A673 (cell line): ENCODE data around the gene CD40LG. TPM values are rescaled to one million over a fixed set of nuclear protein-coding genes. Genes with fewer than 3 reads are reported as not detected.

Experiments used
- BruUV-seq: library from RNA; stranded (reverse); fragments of 400-500 nt; replicated peaks from 2 replicates; lab custom pipeline; 2021; lab: Mats Ljungman, UMichigan
- CTCF ChIA-PET: fragments of 300-600 bp; sonication (Branson Sonifier 250); formaldehyde crosslinking; loops from one replicate; lab custom pipeline; 2022; ENCODE audit warnings: antibody characterized with exemption; lab: Charles Lee
- POLR2A ChIA-PET: fragments of 300-600 bp; sonication (Branson Sonifier 250); formaldehyde crosslinking; loops from one replicate; lab custom pipeline; 2022; ENCODE audit warnings: antibody characterized with exemption; ENCODE audit not compliant: low non-redundant PET; lab: Charles Lee
- DNase-seq: peaks from one replicate; pipeline ENCODE4 v3.0.0-alpha.2; 2015; ENCODE audit warnings: low spot score
- H3K27ac ChIP-seq: fragments of 200-600 bp; sonication (generic); 2 replicates; pipeline ENCODE4 v1.5.1; 2016; ENCODE audit warnings: mixed run types, low read depth, mild to moderate bottlenecking, mixed read lengths, antibody characterized with exemption, low read length; ENCODE audit not compliant: poor library complexity, severe bottlenecking
- H3K27me3 ChIP-seq: fragments of 200-600 bp; sonication (generic); replicated peaks from 2 replicates; pipeline ENCODE4 v1.6.1; 2017; ENCODE audit warnings: mixed run types, low read depth, mild to moderate bottlenecking, mixed read lengths, antibody characterized with exemption, low read length; ENCODE audit not compliant: insufficient read depth, poor library complexity
- H3K36me3 ChIP-seq: fragments of 200-600 bp; sonication (generic); 2 replicates; pipeline ENCODE4 v1.6.1; 2016; ENCODE audit warnings: mixed run types, mild to moderate bottlenecking, mixed read lengths, antibody characterized with exemption, low read length; ENCODE audit not compliant: insufficient read depth, poor library complexity, severe bottlenecking
- H3K4me1 ChIP-seq: fragments of 200-600 bp; sonication (generic); 2 replicates; pipeline ENCODE4 v1.6.1; 2017; ENCODE audit warnings: mixed run types, mild to moderate bottlenecking, mixed read lengths, antibody characterized with exemption, low read length; ENCODE audit not compliant: insufficient read depth, poor library complexity, severe bottlenecking
- H3K4me3 ChIP-seq: fragments of 200-600 bp; sonication (generic); 2 replicates; pipeline ENCODE4 v1.5.1; 2016; ENCODE audit warnings: low read depth, mixed run types, mild to moderate bottlenecking, mixed read lengths, low read length; ENCODE audit not compliant: poor library complexity, severe bottlenecking
- H3K9me3 ChIP-seq: fragments of 200-600 bp; sonication (generic); 2 replicates; pipeline ENCODE4 v1.6.1; 2016; ENCODE audit warnings: mixed run types, low read depth, mild to moderate bottlenecking, mixed read lengths, antibody characterized with exemption, low read length; ENCODE audit not compliant: poor library complexity, severe bottlenecking
- CTCF ChIP-seq: fragments of 300-800, 200-600 bp; sonication (generic); conservative IDR thresholded peaks from 2 replicates; pipeline ENCODE4 v1.5.1; 2017; ENCODE audit warnings: low read depth, mild to moderate bottlenecking, antibody characterized with exemption, low read length, moderate library complexity, mixed read lengths
- EZH2 ChIP-seq: fragments of 200-600 bp; sonication (generic); IDR thresholded peaks from 2 replicates; pipeline ENCODE4 v1.6.1; 2017; ENCODE audit warnings: borderline replicate concordance, low read depth, mild to moderate bottlenecking, mixed read lengths, antibody characterized with exemption, low read length; ENCODE audit not compliant: poor library complexity, severe bottlenecking
- intact Hi-C: fragments of 100-400 bp; cut with micrococcal nuclease; formaldehyde crosslinking; loops from one replicate; pipeline ENCODE4 v1.10.0; 2022; ENCODE audit not compliant: unreplicated experiment
- total RNA-seq: library from RNA; stranded (reverse); gene quantifications from 2 replicates; pipeline ENCODE4 v1.2.3, GENCODE V29; 2021

Gene CD40LG
- total RNA-seq, 1 experiment from 2014 or later = not detected

- H3K4me1 ChIP-seq = no peaks in the 10 kb centered on the region
- TF ChIP-seq CTCF = no peak
- no peak for TF ChIP-seq EZH2
- no peak overlapping the region for H3K4me3 ChIP-seq
- intact Hi-C loops = no loop called here
- ChIA-PET CTCF (no interaction called here), POLR2A (no interaction called here)
- BruUV-seq = no TSS peak
- no peak for DNase-seq
- no peaks in the 10 kb centered on the region for H3K36me3 ChIP-seq
- no peaks in the 10 kb centered on the region for H3K27me3 ChIP-seq
- no peaks in the 10 kb centered on the region for H3K9me3 ChIP-seq
- no peak overlapping the region for H3K27ac ChIP-seq
Observed at GRCh38 chrX:136623396-136623795, 24.6 kb upstream of the CD40LG start.

GRCh38 chrX:136625246-136625645 lies 22.7 kb upstream of the CD40LG start:
- H3K27me3 ChIP-seq = no peaks in the 10 kb centered on the region
- DNase-seq = no peak
- intact Hi-C loops = no loop called here
- ChIA-PET POLR2A (no interaction called here), CTCF (no interaction called here)
- no peaks in the 10 kb centered on the region for H3K36me3 ChIP-seq
- TF ChIP-seq EZH2 = no peak
- TF ChIP-seq CTCF = no peak
- no peaks in the 10 kb centered on the region for H3K4me1 ChIP-seq
- H3K27ac ChIP-seq = no peak overlapping the region
- BruUV-seq = no TSS peak
- no peak overlapping the region for H3K4me3 ChIP-seq
- H3K9me3 ChIP-seq = no peaks in the 10 kb centered on the region

GRCh38 chrX:136626237-136626636 lies 21.7 kb upstream of the CD40LG start:
- no peak for DNase-seq
- ChIA-PET POLR2A (no interaction called here), CTCF (no interaction called here)
- TF ChIP-seq EZH2 (no peak), CTCF (no peak)
- Histone ChIP-seq H3K36me3 (no peaks in the 10 kb centered on the region), H3K9me3 (no peaks in the 10 kb centered on the region), H3K4me3 (no peak overlapping the region), H3K27ac (no peak overlapping the region), H3K4me1 (no peaks in the 10 kb centered on the region), H3K27me3 (no peaks in the 10 kb centered on the region)
- intact Hi-C loops = no loop called here
- BruUV-seq = no TSS peak
